K562 (cell line): Measurements from ENCODE around the gene MTOR. TPM values are rescaled to one million over a fixed set of nuclear protein-coding genes. Genes with fewer than 3 reads are reported as not detected.
A peak's percentile ranks its signal among the peaks of the same experiment; 100 is the strongest.

Experiments used
- CBFA2T3 ChIP-seq: fragments of 450-650 bp; IDR thresholded peaks from 2 replicates; pipeline ENCODE4 v1.6.1; 2017
- CCNT2 ChIP-seq: IDR thresholded peaks from 2 replicates; pipeline ENCODE4 v1.6.1; 2011; ENCODE audit warnings: borderline replicate concordance, low read depth, mild to moderate bottlenecking, moderate library complexity, mixed read lengths, low read length; ENCODE audit not compliant: insufficient read length; ENCODE audit errors: extremely low read depth
- CHD1 ChIP-seq: fragments of 200-600 bp; sonication (generic); IDR thresholded peaks from one replicate; pipeline ENCODE4 v1.6.1; 2012; ENCODE audit warnings: mild to moderate bottlenecking, moderate library complexity, low read length, inconsistent platforms
- DNMT1 ChIP-seq: fragments of 450-650 bp; IDR thresholded peaks from 2 replicates; pipeline ENCODE4 v1.6.1; 2016; ENCODE audit warnings: antibody characterized with exemption, mild to moderate bottlenecking
- EGR1 ChIP-seq: fragments of 450-650 bp; conservative IDR thresholded peaks from 2 replicates; pipeline ENCODE4 v1.6.1; 2017; ENCODE audit warnings: mild to moderate bottlenecking
- ESRRA ChIP-seq: fragments of 450-650 bp; IDR thresholded peaks from 2 replicates; pipeline ENCODE4 v1.6.1; 2014; ENCODE audit warnings: low read depth, mild to moderate bottlenecking, moderate library complexity, borderline replicate concordance
- ETV1 ChIP-seq: fragments of 450-650 bp; conservative IDR thresholded peaks from 2 replicates; pipeline ENCODE4 v1.6.1; 2016; ENCODE audit warnings: missing genetic modification characterization, control low read depth, low read depth, missing compliant biosample characterization
- ILK ChIP-seq: fragments of 450-650 bp; IDR thresholded peaks from 2 replicates; pipeline ENCODE4 v1.6.1; 2016; ENCODE audit warnings: missing genetic modification characterization, low read depth, mild to moderate bottlenecking, missing compliant biosample characterization, moderate library complexity, borderline replicate concordance
- NCOA6 ChIP-seq: fragments of 450-650 bp; IDR thresholded peaks from 2 replicates; pipeline ENCODE4 v1.6.1; 2017; ENCODE audit warnings: mild to moderate bottlenecking
- PHF21A ChIP-seq: fragments of 450-650 bp; IDR thresholded peaks from 2 replicates; pipeline ENCODE4 v1.6.1; 2017; ENCODE audit warnings: low read depth, borderline replicate concordance
- RBBP5 ChIP-seq: fragments of 200-600 bp; sonication (generic); IDR thresholded peaks from 2 replicates; pipeline ENCODE4 v1.6.1; 2012; ENCODE audit warnings: borderline replicate concordance, mild to moderate bottlenecking, low read length, control low read depth, inconsistent platforms; ENCODE audit not compliant: insufficient read depth, poor library complexity, severe bottlenecking
- SMARCA4 ChIP-seq: fragments of 450-650 bp; IDR thresholded peaks from 2 replicates; pipeline ENCODE4 v1.6.1; 2016
- SMC3 ChIP-seq: conservative IDR thresholded peaks from 2 replicates; pipeline ENCODE4 v1.6.1; 2011; ENCODE audit warnings: low read depth, low read length, improper control_type of control experiment; ENCODE audit not compliant: insufficient read depth
- SP1 ChIP-seq: sonication (generic); formaldehyde crosslinking; IDR thresholded peaks from 2 replicates; pipeline ENCODE4 v1.8.1; 2022; ENCODE audit warnings: mild to moderate bottlenecking, missing genetic modification reagents
- SP2 ChIP-seq: IDR thresholded peaks from 2 replicates; pipeline ENCODE4 v1.6.1; 2011; ENCODE audit warnings: mild to moderate bottlenecking, low read depth, low read length, moderate library complexity; ENCODE audit not compliant: poor library complexity, severe bottlenecking; ENCODE audit errors: extremely low read depth
- TEAD2 ChIP-seq: fragments of 450-650 bp; IDR thresholded peaks from 2 replicates; pipeline ENCODE4 v1.6.1; 2016; ENCODE audit warnings: missing genetic modification characterization, control low read depth, missing compliant biosample characterization
- XRCC3 ChIP-seq: fragments of 450-650 bp; IDR thresholded peaks from 2 replicates; pipeline ENCODE4 v1.6.1; 2017; ENCODE audit warnings: mild to moderate bottlenecking, moderate library complexity
- XRCC5 ChIP-seq: fragments of 200-400 bp; formaldehyde crosslinking; IDR thresholded peaks from 2 replicates; pipeline ENCODE4 v1.6.1; 2017; ENCODE audit warnings: low read depth, mild to moderate bottlenecking, low read length
- ZBTB1 ChIP-seq: sonication (generic); formaldehyde crosslinking; IDR thresholded peaks from 2 replicates; pipeline ENCODE4 v1.8.1; 2023; ENCODE audit warnings: missing genetic modification reagents, low read depth, mild to moderate bottlenecking, borderline replicate concordance
- ZNF140 ChIP-seq: fragments of 250-450 bp; sonication (Bioruptor Pico); IDR thresholded peaks from 2 replicates; pipeline ENCODE4 v1.8.0; 2021; ENCODE audit warnings: moderate library complexity, mild to moderate bottlenecking, inconsistent platforms
- ZNF274 ChIP-seq: IDR thresholded peaks from 2 replicates; pipeline ENCODE4 v1.6.1; 2011; ENCODE audit warnings: low read depth, mild to moderate bottlenecking, low read length, moderate library complexity, borderline replicate concordance
- ZNF436 ChIP-seq: fragments of 250-450, 450-650 bp; sonication (Bioruptor Pico); formaldehyde crosslinking; IDR thresholded peaks from 2 replicates; pipeline ENCODE4 v1.7.0; 2020; ENCODE audit warnings: mild to moderate bottlenecking
- ZNF445 ChIP-seq: fragments of 250-450 bp; sonication (Bioruptor Pico); IDR thresholded peaks from 2 replicates; pipeline ENCODE4 v1.4.0; 2020; ENCODE audit warnings: low read depth, mild to moderate bottlenecking, moderate library complexity
- polyA plus RNA-seq, 8 experiments: library from polyadenylated mRNA; depleted of rRNA in 4 of 8; stranded (reverse) in 5 of 8; unstranded in 3 of 8; fragments of >200 nt; fragmentation: Nextera tagmentation in 2 of 8; fragmentation: Illumina TruSeq in 1 of 8; extraction: Ambion mirVana in 2 of 8; extraction: Trizol in 1 of 8; gene quantifications; 2 replicates each; pipeline versions ENCODE4 v1.2.1 to v1.2.3, GENCODE V29; 2011 to 2014; ENCODE audit warnings: inconsistent platforms in 1 of 8, missing spikeins in 1 of 8
- total RNA-seq, 7 experiments: library from RNA; depleted of rRNA in 6 of 7; stranded (reverse); fragments of >200 nt in 6 of 7; fragmentation: Illumina TruSeq in 2 of 7; extraction: Trizol in 2 of 7; gene quantifications; 2 replicates each; pipeline versions ENCODE4 v1.2.1 to v1.2.3, GENCODE V29; 2011 to 2021; ENCODE audit warnings: low replicate concordance in 1 of 7
- TF ChIP-seq, protein P1 (sequence below): sonication (generic); formaldehyde crosslinking; IDR thresholded peaks from 2 replicates; pipeline ENCODE4 v1.8.1; 2022; ENCODE audit warnings: missing genetic modification reagents
- TF ChIP-seq, protein P2 (sequence below): sonication (generic); formaldehyde crosslinking; IDR thresholded peaks from 2 replicates; pipeline ENCODE4 v1.5.0; 2020; ENCODE audit warnings: missing genetic modification reagents
- TF ChIP-seq, protein P3 (sequence below): fragments of 250-450 bp; sonication (Bioruptor Pico); IDR thresholded peaks from 2 replicates; pipeline ENCODE4 v1.4.0; 2020; ENCODE audit warnings: mild to moderate bottlenecking

Gene MTOR
- total and polyA plus RNA-seq, 9 of the 15 experiments (the other 6 are each of a cell fraction or from before 2014, with no cell fraction given): 11.4 to 71.4 (median 52.2) TPM

DNA sequence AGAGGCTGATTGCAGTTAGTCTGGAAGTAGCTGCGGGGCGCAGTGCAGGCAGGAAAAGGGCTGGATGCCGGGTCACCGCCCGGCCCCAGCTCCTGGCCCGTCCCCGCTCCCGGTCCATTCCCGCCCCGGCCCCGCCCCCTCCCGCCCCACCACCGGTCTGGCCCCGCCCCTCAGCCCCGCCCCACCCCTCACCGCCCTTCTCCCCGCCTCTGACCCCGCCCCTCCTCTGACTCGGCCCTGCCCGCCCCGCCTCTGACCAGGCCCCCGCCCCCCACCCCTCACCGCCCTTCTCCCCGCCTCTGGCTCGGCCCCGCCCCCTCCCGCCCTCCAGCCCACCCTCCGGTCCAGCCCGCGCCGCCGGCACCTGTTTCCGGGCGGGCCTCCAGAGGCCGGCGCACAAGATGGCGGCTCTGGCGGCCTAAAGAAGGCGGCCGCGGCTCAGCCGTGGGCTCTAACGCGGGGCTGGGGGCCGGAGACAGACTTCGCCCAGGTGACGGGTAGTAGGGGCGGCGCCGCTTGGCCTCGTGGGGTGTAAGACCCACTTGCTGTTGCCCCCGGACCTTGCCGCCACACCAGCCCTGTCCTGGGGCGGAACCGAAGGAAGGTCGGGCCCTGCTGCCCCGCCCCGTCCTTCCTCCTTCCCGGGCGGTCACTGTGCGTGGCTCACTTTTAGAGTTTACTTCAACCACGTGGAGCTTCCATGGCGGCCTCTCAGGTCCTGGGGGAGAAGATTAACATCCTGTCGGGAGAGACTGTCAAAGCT is 10.7 kb upstream of the MTOR start, which contains the start of gene UBIAD1 (continued):
- TF ChIP-seq, protein P1, sequence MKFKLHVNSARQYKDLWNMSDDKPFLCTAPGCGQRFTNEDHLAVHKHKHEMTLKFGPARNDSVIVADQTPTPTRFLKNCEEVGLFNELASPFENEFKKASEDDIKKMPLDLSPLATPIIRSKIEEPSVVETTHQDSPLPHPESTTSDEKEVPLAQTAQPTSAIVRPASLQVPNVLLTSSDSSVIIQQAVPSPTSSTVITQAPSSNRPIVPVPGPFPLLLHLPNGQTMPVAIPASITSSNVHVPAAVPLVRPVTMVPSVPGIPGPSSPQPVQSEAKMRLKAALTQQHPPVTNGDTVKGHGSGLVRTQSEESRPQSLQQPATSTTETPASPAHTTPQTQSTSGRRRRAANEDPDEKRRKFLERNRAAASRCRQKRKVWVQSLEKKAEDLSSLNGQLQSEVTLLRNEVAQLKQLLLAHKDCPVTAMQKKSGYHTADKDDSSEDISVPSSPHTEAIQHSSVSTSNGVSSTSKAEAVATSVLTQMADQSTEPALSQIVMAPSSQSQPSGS (CRISPR knock-in tag): peak; percentile 74; the same call in 1 of the 2 replicates
- no peak for TF ChIP-seq ZNF436 (CRISPR knock-in tag)
- TF ChIP-seq RBBP5: peak; percentile 97
- peak; percentile 36; the same call in 1 of the 2 replicates for TF ChIP-seq ZBTB1 (CRISPR knock-in tag)
- TF ChIP-seq DNMT1: no peak
- TF ChIP-seq, protein P2, sequence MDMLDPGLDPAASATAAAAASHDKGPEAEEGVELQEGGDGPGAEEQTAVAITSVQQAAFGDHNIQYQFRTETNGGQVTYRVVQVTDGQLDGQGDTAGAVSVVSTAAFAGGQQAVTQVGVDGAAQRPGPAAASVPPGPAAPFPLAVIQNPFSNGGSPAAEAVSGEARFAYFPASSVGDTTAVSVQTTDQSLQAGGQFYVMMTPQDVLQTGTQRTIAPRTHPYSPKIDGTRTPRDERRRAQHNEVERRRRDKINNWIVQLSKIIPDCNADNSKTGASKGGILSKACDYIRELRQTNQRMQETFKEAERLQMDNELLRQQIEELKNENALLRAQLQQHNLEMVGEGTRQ: no peak
- no peak for TF ChIP-seq SMC3
- TF ChIP-seq ZNF140 (CRISPR knock-in tag): no peak
- TF ChIP-seq SP1 (CRISPR knock-in tag): peak; percentile 88; the same call in 1 of the 2 replicates
- no peak for TF ChIP-seq TEAD2
- no peak for TF ChIP-seq PHF21A
- TF ChIP-seq XRCC3: no peak
- no peak for TF ChIP-seq ZNF274
- TF ChIP-seq XRCC5: no peak
- TF ChIP-seq SMARCA4: no peak
- TF ChIP-seq NCOA6: no peak
- TF ChIP-seq, protein P3, sequence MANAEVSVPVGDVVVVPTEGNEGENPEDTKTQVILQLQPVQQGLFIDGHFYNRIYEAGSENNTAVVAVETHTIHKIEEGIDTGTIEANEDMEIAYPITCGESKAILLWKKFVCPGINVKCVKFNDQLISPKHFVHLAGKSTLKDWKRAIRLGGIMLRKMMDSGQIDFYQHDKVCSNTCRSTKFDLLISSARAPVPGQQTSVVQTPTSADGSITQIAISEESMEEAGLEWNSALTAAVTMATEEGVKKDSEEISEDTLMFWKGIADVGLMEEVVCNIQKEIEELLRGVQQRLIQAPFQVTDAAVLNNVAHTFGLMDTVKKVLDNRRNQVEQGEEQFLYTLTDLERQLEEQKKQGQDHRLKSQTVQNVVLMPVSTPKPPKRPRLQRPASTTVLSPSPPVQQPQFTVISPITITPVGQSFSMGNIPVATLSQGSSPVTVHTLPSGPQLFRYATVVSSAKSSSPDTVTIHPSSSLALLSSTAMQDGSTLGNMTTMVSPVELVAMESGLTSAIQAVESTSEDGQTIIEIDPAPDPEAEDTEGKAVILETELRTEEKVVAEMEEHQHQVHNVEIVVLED: peak; percentile 12; the same call in 1 of the 2 replicates
- TF ChIP-seq CCNT2: peak; percentile 51
- TF ChIP-seq SP2: no peak
- no peak; the same call in 1 of the 2 replicates for TF ChIP-seq CBFA2T3
- no peak for TF ChIP-seq ILK
- TF ChIP-seq ESRRA: peak; percentile 83
- peak; percentile 83 for TF ChIP-seq ETV1
- 0 out of 2 replicates have a peak, but pooled peaks have one; percentile 23 for TF ChIP-seq EGR1
- TF ChIP-seq CHD1: no peak
- TF ChIP-seq ZNF445: no peak
